ENCODE results near the gene RUNX2.
A peak's percentile ranks its signal among the peaks of the same experiment; 100 is the strongest.
"Not testable (repeated sequence)": the region's sequence is repeated elsewhere in the genome, so short reads cannot be mapped to it uniquely, and the experiment has no call there.

RUNX2 gene

DNA sequence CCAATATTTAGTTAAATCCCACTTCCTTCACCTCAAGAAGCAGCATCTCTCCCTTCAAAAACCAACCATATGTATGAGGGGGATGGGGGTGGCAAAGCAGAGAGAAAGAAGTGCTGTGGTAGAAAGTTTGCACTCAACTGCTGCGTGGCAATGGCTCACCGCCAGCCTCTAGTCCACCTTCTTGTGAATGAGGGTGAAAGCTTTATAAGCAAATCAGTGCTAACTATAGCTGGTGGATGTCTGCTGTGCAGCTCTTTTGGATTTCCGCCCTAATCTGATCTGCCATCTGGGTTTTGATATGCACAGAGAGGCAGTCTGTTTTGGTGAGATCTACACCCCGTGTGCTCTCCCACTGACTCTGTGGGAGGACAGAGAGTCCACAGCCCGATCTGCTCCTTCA is 330.8 kb downstream of the RUNX2 start:
- DNase-seq = no peak

GRCh38 chr6:45661661-45662060 is 333.5 kb downstream of the RUNX2 start:
- peak; percentile 91 for DNase-seq

DNA sequence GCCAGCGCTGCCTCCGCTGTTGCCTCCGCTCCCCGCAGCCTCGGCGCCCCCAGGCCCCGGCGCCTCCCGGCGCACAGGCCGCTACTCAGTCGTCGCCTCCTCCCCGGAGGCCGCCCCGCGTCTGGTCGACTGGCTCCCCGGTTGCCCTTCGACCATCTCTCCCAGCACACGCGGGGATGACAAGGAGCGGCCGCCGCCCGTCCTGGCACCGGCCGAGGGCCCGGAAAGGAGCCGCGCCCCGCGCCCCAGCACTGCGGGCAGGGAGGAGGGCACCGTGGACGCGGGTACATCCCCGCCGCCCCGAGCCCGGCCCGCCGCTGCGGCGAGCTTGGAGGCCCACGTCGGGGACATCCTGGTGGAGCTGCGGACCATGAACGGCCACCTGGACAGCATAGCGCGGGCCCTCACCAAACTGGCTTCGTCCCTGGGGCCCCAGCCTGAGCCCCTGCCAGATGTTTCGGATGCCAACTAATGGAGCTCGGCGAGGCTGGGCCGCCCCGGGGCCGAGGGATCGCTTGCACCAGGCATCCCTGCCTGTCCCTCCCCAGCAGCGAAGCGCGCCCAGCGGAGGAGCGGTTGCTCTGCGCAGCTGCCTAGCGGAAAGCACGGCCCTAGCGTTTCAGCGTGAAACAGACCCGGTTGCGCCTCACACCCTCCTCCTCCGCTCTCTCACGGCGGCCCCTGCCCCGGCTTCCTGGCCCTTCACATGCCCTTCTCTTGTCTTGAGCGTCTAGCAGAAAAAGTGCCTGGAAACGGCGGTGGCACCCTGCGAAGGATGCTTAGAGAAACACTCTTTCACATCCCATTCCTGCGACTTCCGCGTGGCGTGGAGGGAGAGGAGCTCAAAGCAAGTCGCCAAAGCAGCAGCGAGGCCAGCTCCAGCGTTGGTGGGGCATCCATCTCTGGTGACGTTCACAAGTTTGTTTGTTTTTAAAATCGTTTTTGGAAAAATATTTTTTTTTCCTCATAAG is 335.4 kb downstream of the RUNX2 start:
- DNase-seq = no peak

DNA sequence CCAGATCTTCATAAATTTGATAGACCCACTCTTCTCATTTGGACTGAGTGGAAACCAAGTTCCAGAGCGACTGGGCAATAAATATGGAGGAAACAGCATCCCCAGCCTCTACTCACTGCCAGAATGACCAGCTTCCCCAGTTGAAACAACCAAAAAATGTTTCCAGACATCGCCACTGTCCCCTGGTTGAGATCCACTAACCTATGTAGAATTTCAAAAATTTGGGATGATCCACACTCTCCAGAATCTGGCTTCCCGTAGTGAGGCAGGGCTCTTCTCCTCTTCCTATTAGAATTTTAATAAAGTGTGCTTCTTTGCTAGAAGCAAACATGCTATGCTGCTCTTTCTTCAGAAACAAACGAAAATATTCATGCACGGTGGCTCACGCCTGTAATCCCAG is 336.6 kb downstream of the RUNX2 start:
- no peak for DNase-seq

- no peak for DNase-seq
Observed at GRCh38 chr6:45665859-45666258, 337.7 kb downstream of the RUNX2 start.

- DNase-seq = no peak
Observed at GRCh38 chr6:45666846-45667245, 338.7 kb downstream of the RUNX2 start.

DNA sequence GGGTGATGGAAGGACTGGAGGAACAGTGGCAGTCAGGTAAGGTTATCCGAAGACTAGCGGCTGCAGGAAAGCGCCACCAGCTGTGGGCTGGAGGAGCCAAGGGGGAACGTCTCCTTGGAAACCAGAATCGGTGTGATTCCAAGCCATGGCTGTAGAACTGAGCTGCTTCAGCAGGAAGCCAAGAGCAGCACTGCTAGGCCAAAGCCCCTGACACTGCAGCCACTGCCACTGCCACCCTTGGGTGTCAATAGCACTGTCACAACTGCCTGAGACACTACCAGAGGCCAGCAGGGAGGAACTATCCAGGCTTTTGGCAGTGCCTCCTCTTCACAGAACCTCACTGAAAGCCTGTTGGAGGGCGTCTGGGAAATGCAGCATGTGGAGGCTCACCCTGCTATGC is 339.2 kb downstream of the RUNX2 start:
- no peak for DNase-seq

- no peak for DNase-seq
Observed at GRCh38 chr6:45667766-45668165, 339.6 kb downstream of the RUNX2 start.

- DNase-seq = no peak
Observed at GRCh38 chr6:45668705-45669104, 340.6 kb downstream of the RUNX2 start.

GRCh38 chr6:45673167-45673566 is 345.0 kb downstream of the RUNX2 start:
- not testable (repeated sequence) for DNase-seq

- not testable (repeated sequence) for DNase-seq
Observed at GRCh38 chr6:45675166-45675565, 347.0 kb downstream of the RUNX2 start.

- DNase-seq = no peak
Observed at GRCh38 chr6:45675634-45676033, 347.5 kb downstream of the RUNX2 start.

DNA sequence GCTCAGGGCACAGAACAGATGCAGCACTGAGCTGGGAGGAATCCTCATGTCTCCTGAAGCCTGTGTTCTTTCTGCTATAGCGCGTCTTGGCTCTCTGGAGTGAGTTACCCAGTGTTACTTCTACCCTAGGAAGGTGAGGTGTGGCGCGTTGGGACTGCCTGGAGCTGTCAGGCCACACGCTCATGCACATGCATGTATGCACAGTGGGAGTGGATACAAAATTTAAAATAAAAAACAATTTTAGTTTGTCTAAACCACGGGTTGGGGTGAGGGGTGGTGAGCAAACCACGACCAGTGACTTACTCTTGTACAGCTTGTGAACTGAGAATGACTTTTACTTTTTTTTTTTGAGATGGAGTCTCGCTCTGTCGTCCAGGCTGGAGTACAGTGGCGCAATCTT is 348.2 kb downstream of the RUNX2 start:
- DNase-seq = no peak

DNA sequence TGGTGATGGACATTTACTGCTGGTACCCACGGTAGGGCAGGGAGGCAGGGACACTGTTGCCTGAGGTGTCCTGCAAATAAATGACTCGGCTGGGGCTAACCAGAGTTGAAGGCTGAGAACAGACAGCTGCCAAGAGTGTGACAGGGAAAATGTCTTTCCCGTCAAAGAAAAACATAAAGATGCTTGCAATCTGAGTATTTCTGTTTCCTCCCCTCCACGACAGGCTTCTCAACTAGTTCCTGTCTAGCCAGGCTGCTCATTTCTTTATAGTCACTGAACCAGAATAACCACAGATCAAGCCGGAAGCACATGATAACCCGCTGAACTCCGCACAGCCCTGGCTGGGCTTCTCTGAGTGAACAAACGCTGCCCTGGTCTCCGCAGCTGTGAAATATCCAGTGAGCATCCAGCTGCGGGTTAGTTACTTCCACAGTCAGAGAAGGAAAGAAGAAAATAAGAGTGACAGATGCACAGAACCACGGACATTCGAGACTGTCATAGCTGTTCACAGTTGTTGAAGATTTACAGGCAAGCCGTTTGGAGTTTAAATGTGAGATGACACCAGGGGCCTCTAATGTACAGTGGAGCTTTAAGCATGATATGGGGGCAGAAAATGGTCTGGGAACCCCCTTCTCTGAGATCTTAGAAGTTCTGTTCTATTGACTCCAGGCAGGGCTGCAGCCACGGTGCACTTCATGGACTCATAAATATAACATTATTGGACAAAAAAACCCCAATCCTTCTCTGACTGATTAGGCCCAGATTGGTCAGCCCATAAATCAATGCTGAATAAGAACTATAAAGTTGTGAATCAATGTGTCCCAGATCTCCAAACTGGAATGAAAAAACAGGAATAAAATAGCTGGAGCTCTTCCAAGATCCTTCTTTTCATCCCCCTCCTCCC is 349.5 kb downstream of the RUNX2 start:
- peak; percentile 77 for DNase-seq

GRCh38 chr6:45678285-45678607 is 350.1 kb downstream of the RUNX2 start:
- no peak for DNase-seq

GRCh38 chr6:45679163-45679562 is 351.0 kb downstream of the RUNX2 start:
- DNase-seq = no peak

DNA sequence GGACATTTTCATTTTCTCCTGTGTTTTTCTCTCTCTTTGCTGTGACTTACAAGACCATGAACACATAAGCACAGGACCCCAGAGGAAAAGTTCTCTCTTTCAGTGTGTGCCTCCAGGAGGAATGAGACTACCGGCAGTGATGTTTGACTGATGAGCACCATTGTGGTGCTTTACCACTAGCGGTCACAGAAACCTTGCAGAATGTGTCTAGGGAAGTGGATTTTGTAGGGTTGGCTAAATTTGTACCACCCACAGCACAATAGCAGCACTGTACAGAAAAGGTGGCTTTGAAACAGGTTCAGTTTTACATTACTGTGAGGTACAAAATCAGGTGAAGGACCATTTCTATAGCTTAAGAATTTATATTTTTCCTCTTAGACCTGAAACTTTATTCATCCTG is 351.5 kb downstream of the RUNX2 start:
- no peak for DNase-seq

DNA sequence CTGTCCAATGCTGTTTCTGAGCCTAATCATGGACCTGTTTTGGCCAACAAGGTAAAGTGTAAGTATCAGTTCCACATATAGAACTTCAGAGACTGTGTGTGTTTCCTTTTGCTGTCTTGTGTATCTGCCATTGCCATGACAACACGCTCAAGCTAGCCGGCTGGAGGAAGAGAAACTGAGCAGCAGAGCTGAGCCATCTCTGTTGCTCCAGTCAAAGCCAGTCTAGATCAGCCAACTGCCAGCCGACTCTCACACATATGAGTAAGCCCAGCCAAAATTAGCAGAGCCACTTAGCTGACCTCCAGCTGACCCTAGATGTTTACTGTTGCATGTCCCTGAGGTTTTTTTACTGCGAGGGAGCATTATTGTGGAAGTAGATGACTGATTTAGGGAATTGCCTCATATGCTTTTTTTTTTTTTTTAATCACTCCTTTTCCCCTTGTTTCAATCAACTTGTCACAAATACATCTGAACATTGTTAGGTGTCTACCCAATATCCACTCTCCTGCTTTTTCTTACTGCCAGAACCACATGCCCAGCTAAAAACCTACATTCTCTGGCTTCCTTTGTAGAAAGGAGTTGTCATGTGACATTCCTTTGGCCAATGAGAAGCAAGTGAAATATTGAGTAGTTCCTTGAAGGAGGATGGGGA is 353.9 kb downstream of the RUNX2 start:
- peak; percentile 71 for DNase-seq

- DNase-seq = no peak
Observed at GRCh38 chr6:45684476-45684875, 356.3 kb downstream of the RUNX2 start.

DNA sequence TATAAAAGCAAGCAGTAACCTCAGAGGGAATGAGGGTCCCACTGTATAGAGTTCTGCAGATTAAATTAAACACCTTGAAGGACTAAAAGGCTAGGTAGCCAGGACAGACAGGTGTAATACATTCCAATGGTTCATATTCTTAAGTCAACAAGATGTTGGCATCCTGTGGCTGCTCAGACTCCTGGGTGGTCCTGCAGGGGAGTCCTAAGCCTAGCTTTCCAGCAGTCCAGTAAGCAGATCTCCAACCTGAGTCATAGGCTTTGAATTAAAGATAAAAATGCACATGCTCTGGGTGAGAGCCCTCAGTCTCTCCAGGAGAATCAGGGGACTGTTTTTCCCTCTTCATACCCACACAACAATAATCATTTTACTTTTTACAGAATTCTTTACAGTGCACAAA is 356.9 kb downstream of the RUNX2 start:
- peak; percentile 49 for DNase-seq

- no peak for DNase-seq
Observed at GRCh38 chr6:45686841-45687569, 358.9 kb downstream of the RUNX2 start.

DNA sequence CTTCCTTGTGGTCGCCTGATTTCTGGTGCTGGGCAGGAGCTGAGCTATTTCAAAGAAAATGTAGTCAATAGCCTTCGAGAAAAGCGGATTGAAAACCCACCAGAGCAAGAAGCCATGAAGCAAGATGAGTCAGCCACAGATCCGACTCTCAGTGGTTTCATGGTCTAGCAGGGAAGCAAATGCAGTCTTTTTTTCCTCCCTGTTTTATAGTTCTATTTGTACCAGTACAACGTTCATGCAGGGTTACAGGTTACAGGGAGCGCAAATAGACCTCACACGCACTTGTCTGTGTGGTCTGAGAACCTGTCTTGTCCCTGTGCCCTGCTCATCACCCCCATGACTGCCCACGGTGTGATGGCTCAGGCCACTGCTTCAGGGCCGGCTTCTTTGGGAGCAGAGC is 359.4 kb downstream of the RUNX2 start:
- DNase-seq = no peak

DNA sequence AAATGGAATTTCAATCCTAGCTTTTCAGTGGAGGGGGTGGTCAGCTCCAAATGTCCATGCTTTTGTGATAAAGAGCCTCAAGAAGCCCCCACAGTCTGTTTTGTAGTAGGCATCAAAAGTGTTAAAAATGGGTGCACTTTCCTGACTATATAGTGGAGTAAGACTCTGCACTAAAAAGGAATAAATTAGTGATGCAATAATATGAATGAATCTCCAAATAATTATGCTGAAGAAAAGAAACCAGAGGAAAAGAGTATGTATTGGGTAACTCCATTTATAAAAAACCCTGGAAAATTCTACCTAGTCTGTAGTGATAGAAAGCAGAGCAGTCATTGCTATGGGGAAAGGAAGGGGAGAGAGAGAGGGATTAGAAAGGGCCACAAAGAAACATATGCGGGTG is 360.1 kb downstream of the RUNX2 start:
- DNase-seq = no peak
